B cell (primary cell): Measurements from ENCODE around the gene GLIS1.

Source experiments
- CTCF ChIP-seq: fragments of 200-600 bp; IDR thresholded peaks from one replicate; pipeline ENCODE4 v1.8.0; 2022; ENCODE audit warnings: antibody characterized with exemption, mild to moderate bottlenecking
- EZH2 ChIP-seq: IDR thresholded peaks from 2 replicates; pipeline ENCODE4 v1.6.1; 2012; ENCODE audit warnings: borderline replicate concordance, low read depth, mild to moderate bottlenecking, moderate library complexity, low read length; ENCODE audit not compliant: insufficient read depth, poor library complexity, severe bottlenecking

- TF ChIP-seq CTCF, result no peak
- TF ChIP-seq EZH2, result no peak
Observed at GRCh38 chr1:53590104-53590503, 148.9 kb downstream of the GLIS1 start.
